ENCODE measurements around the gene AGPAT3.
A peak's percentile ranks its signal among the peaks of the same experiment; 100 is the strongest.

Gene AGPAT3

GRCh38 chr21:43864313-43864961 is 586 bp upstream of the AGPAT3 start:
- peak; percentile 13 to 25 for DNase-seq

GRCh38 chr21:43865540-43866259 is 677 bp downstream of the AGPAT3 start:
- peak; percentile 20 to 29 for DNase-seq

- DNase-seq, result no peak
These were observed 1.2 kb downstream of the AGPAT3 start for GRCh38 chr21:43866260-43866629.

- no peak for DNase-seq
These were observed 1.8 kb downstream of the AGPAT3 start for GRCh38 chr21:43866659-43867331.

GRCh38 chr21:43867332-43867703 is 2.3 kb downstream of the AGPAT3 start:
- DNase-seq, result no peak

GRCh38 chr21:43867948-43868347 is 2.9 kb downstream of the AGPAT3 start:
- no peak for DNase-seq

GRCh38 chr21:43868461-43868860 is 3.4 kb downstream of the AGPAT3 start:
- no peak for DNase-seq

GRCh38 chr21:43869486-43870325 is 4.7 kb downstream of the AGPAT3 start:
- DNase-seq, result no peak

- DNase-seq, result no peak
These were observed 6.5 kb downstream of the AGPAT3 start for GRCh38 chr21:43871487-43871886.

GRCh38 chr21:43872531-43873197 is 7.6 kb downstream of the AGPAT3 start:
- peak; percentile 56 to 69 for DNase-seq

GRCh38 chr21:43873673-43874072 is 8.7 kb downstream of the AGPAT3 start:
- no peak for DNase-seq

- no peak for DNase-seq
These were observed 9.2 kb downstream of the AGPAT3 start for GRCh38 chr21:43874085-43874805.

- no peak for DNase-seq
These were observed 11.6 kb downstream of the AGPAT3 start for GRCh38 chr21:43876605-43877004.

- no peak for DNase-seq
These were observed 13.0 kb downstream of the AGPAT3 start for GRCh38 chr21:43877936-43878575.

GRCh38 chr21:43879348-43880110 is 14.5 kb downstream of the AGPAT3 start:
- no peak for DNase-seq

GRCh38 chr21:43880111-43880985 is 15.3 kb downstream of the AGPAT3 start:
- DNase-seq, result peak in 1 of 2 donors; percentile 53

GRCh38 chr21:43881283-43881682 is 16.3 kb downstream of the AGPAT3 start:
- no peak for DNase-seq

- no peak for DNase-seq
These were observed 16.9 kb downstream of the AGPAT3 start for GRCh38 chr21:43881935-43882334.

- DNase-seq, result no peak
These were observed 18.0 kb downstream of the AGPAT3 start for GRCh38 chr21:43882952-43883545.

Measured in inflammatory macrophage (primary cell).